ENCODE measurements around the gene TNRC18. TPM values are rescaled to one million over a fixed set of nuclear protein-coding genes. Genes with fewer than 3 reads are reported as not detected.

The TNRC18 gene
- polyA plus RNA-seq, 4 donors: 5.4 to 89.8 (median 29.2) TPM

GRCh38 chr7:5421714-5422395, 1.8 kb downstream of the TNRC18 start:
- FAIRE-seq (no peak), DNase-seq (peak; percentile 78 to 86)
- 0 to 1% (median 0%) methylated on average over 40 to 42 of the region's 42 CpGs for WGBS, 3 donors
- peaks cover 0 to 32% (median 0%) of the 10 kb centered on the region in 3 donors for H3K36me3 ChIP-seq (ENCODE audit: control insufficient read depth in 3 of 3, insufficient read depth in 2 of 3, low read depth in 1 of 3, low read length in 3 of 3)
- peak overlapping the region; percentile 85 to 99 (median 91) for H3K4me3 ChIP-seq (ENCODE audit: low read depth in 1 of 3, low read length in 3 of 3)
- no peaks in the 10 kb centered on the region for H3K27me3 ChIP-seq (ENCODE audit: control insufficient read depth in 3 of 3, insufficient read depth in 3 of 3, low read length in 3 of 3)
- H3K27ac ChIP-seq (ENCODE audit: low read depth in 1 of 3, low read length in 2 of 3): peak overlapping the region; percentile 88 to 100 (median 92)
- peaks cover 0 to 16% (median 3%) of the 10 kb centered on the region in 3 donors for H3K4me1 ChIP-seq (ENCODE audit: control insufficient read depth in 3 of 3, insufficient read depth in 2 of 3, low read depth in 1 of 3, low read length in 2 of 3)
- no peaks in the 10 kb centered on the region for H3K9me3 ChIP-seq (ENCODE audit: control insufficient read depth in 2 of 2, insufficient read depth in 1 of 2, low read depth in 1 of 2, low read length in 1 of 2)

GRCh38 chr7:5420881-5421713, 2.5 kb downstream of the TNRC18 start:
- 0 to 1% (median 1%) methylated on average over 59 to 93 of the region's 93 CpGs for WGBS, 3 donors
- DNase-seq: peak; percentile 28 to 36
- H3K9me3 ChIP-seq (ENCODE audit: control insufficient read depth in 2 of 2, insufficient read depth in 1 of 2, low read depth in 1 of 2, low read length in 1 of 2): no peaks in the 10 kb centered on the region

GRCh38 chr7:5420067-5420880, 3.4 kb downstream of the TNRC18 start:
- H3K27ac ChIP-seq (ENCODE audit: low read depth in 1 of 3, low read length in 2 of 3): peak overlapping the region; percentile 88 to 100 (median 92)
- peaks cover 0 to 16% (median 3%) of the 10 kb centered on the region in 3 donors for H3K4me1 ChIP-seq (ENCODE audit: control insufficient read depth in 3 of 3, insufficient read depth in 2 of 3, low read depth in 1 of 3, low read length in 2 of 3)
- H3K9me3 ChIP-seq (ENCODE audit: control insufficient read depth in 2 of 2, insufficient read depth in 1 of 2, low read depth in 1 of 2, low read length in 1 of 2): no peaks in the 10 kb centered on the region
- no peak for FAIRE-seq
- peak; percentile 20 to 58 for DNase-seq
- 1% methylated on average over 60 to 85 of the region's 85 CpGs for whole genome bisulfite sequencing, 3 donors
- H3K36me3 ChIP-seq (ENCODE audit: control insufficient read depth in 3 of 3, insufficient read depth in 2 of 3, low read depth in 1 of 3, low read length in 3 of 3): peaks cover 0 to 43% (median 0%) of the 10 kb centered on the region in 3 donors
- peak overlapping the region; percentile 85 to 99 (median 91) for H3K4me3 ChIP-seq (ENCODE audit: low read depth in 1 of 3, low read length in 3 of 3)
- H3K27me3 ChIP-seq (ENCODE audit: control insufficient read depth in 3 of 3, insufficient read depth in 3 of 3, low read length in 3 of 3): no peaks in the 10 kb centered on the region

More at GRCh38 chr7:5420881-5421713, 2.5 kb downstream of the TNRC18 start:
- FAIRE-seq: no peak
- Histone ChIP-seq H3K27ac (ENCODE audit: low read depth in 1 of 3, low read length in 2 of 3) (peak overlapping the region; percentile 88 to 100 (median 92)), H3K4me1 (ENCODE audit: control insufficient read depth in 3 of 3, insufficient read depth in 2 of 3, low read depth in 1 of 3, low read length in 2 of 3) (peaks cover 0 to 16% (median 3%) of the 10 kb centered on the region in 3 donors), H3K27me3 (ENCODE audit: control insufficient read depth in 3 of 3, insufficient read depth in 3 of 3, low read length in 3 of 3) (no peaks in the 10 kb centered on the region), H3K4me3 (ENCODE audit: low read depth in 1 of 3, low read length in 3 of 3) (peak overlapping the region; percentile 85 to 99 (median 91)), H3K36me3 (ENCODE audit: control insufficient read depth in 3 of 3, insufficient read depth in 2 of 3, low read depth in 1 of 3, low read length in 3 of 3) (peaks cover 0 to 39% (median 0%) of the 10 kb centered on the region in 3 donors)

DNA sequence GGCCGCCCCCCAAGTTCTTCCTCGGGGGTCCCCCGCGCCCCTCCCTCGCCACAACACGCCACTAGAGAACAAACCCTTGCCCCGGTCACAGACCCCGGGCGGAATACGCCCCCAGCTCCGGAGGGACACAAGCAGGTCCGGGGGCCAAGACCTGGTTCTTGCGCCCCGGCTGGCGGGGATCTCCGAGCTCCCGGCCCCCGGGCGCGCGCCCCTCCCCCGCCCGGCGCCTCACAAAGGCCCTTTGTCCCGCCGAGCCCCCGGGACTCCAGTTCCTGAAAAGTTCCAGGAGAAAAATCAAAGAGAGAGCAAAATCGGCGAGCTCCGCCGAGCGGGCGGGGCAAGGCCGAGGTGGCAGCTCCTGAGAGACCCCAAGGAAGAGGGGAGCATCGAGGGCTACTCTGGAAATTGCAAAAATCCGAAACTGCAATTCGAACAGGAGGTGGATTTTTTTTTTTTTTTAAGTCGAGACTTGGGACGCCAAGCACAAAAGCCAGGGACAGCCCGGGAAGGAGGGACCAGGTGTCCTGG, 4.0 kb downstream of the TNRC18 start:
- DNase-seq (peak in 1 of 2 donors; percentile 25), FAIRE-seq (no peak)
- Histone ChIP-seq H3K36me3 (ENCODE audit: control insufficient read depth in 3 of 3, insufficient read depth in 2 of 3, low read depth in 1 of 3, low read length in 3 of 3) (peaks cover 0 to 47% (median 0%) of the 10 kb centered on the region in 3 donors), H3K27ac (ENCODE audit: low read depth in 1 of 3, low read length in 2 of 3) (peak overlapping the region; percentile 66 to 100 (median 92)), H3K9me3 (ENCODE audit: control insufficient read depth in 2 of 2, insufficient read depth in 1 of 2, low read depth in 1 of 2, low read length in 1 of 2) (no peaks in the 10 kb centered on the region), H3K27me3 (ENCODE audit: control insufficient read depth in 3 of 3, insufficient read depth in 3 of 3, low read length in 3 of 3) (no peaks in the 10 kb centered on the region), H3K4me1 (ENCODE audit: control insufficient read depth in 3 of 3, insufficient read depth in 2 of 3, low read depth in 1 of 3, low read length in 2 of 3) (peaks cover 0 to 16% (median 3%) of the 10 kb centered on the region in 3 donors), H3K4me3 (ENCODE audit: low read depth in 1 of 3, low read length in 3 of 3) (peak overlapping the region; percentile 85 to 99 (median 91))
- WGBS, 3 donors: 1% methylated on average over 35 to 40 of the region's 40 CpGs

DNA sequence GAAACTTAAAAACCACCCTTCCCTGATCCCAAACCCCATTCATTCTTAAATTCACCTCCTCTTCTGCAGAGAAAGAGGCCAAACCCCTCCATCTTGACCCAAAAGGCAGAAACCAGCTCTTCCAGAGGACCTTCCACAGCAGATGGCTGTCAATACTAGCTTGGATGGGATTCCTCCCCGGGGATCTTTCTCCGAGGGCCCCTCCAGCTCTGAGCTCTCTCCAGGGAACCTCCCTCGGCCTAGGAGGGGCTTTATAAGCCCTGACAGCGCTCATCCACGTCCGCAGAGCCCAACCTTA, 5.4 kb downstream of the TNRC18 start:
- WGBS, 3 donors: 4 to 19% (median 7%) methylated on average over 6 of the region's 6 CpGs
- Histone ChIP-seq H3K27me3 (ENCODE audit: control insufficient read depth in 3 of 3, insufficient read depth in 3 of 3, low read length in 3 of 3) (no peaks in the 10 kb centered on the region), H3K27ac (ENCODE audit: low read depth in 1 of 3, low read length in 2 of 3) (peak overlapping the region in 2 of 3 donors; percentile 92 to 100), H3K9me3 (ENCODE audit: control insufficient read depth in 2 of 2, insufficient read depth in 1 of 2, low read depth in 1 of 2, low read length in 1 of 2) (no peaks in the 10 kb centered on the region), H3K4me1 (ENCODE audit: control insufficient read depth in 3 of 3, insufficient read depth in 2 of 3, low read depth in 1 of 3, low read length in 2 of 3) (peaks cover 0 to 16% (median 3%) of the 10 kb centered on the region in 3 donors), H3K36me3 (ENCODE audit: control insufficient read depth in 3 of 3, insufficient read depth in 2 of 3, low read depth in 1 of 3, low read length in 3 of 3) (peaks cover 0 to 47% (median 0%) of the 10 kb centered on the region in 3 donors), H3K4me3 (ENCODE audit: low read depth in 1 of 3, low read length in 3 of 3) (peak overlapping the region in 2 of 3 donors; percentile 91 to 99)
- DNase-seq: no peak
- FAIRE-seq: no peak

- WGBS, 3 donors: 45 to 59% (median 57%) methylated on average over 15 of the region's 15 CpGs
- DNase-seq (peak in 1 of 2 donors; percentile 32), FAIRE-seq (no peak)
- peaks cover 0 to 52% (median 0%) of the 10 kb centered on the region in 3 donors for H3K36me3 ChIP-seq (ENCODE audit: control insufficient read depth in 3 of 3, insufficient read depth in 2 of 3, low read depth in 1 of 3, low read length in 3 of 3)
- H3K4me3 ChIP-seq (ENCODE audit: low read depth in 1 of 3, low read length in 3 of 3): no peak overlapping the region
- peak overlapping the region; percentile 1 to 100 (median 92) for H3K27ac ChIP-seq (ENCODE audit: low read depth in 1 of 3, low read length in 2 of 3)
- peaks cover 0 to 16% (median 3%) of the 10 kb centered on the region in 3 donors for H3K4me1 ChIP-seq (ENCODE audit: control insufficient read depth in 3 of 3, insufficient read depth in 2 of 3, low read depth in 1 of 3, low read length in 2 of 3)
- H3K9me3 ChIP-seq (ENCODE audit: control insufficient read depth in 2 of 2, insufficient read depth in 1 of 2, low read depth in 1 of 2, low read length in 1 of 2): no peaks in the 10 kb centered on the region
- H3K27me3 ChIP-seq (ENCODE audit: control insufficient read depth in 3 of 3, insufficient read depth in 3 of 3, low read length in 3 of 3): no peaks in the 10 kb centered on the region
Observed at GRCh38 chr7:5417106-5418071, 6.2 kb downstream of the TNRC18 start.

- 81 to 84% (median 81%) methylated on average over 4 of the region's 4 CpGs for WGBS, 3 donors
- peaks cover 0 to 57% (median 0%) of the 10 kb centered on the region in 3 donors for H3K36me3 ChIP-seq (ENCODE audit: control insufficient read depth in 3 of 3, insufficient read depth in 2 of 3, low read depth in 1 of 3, low read length in 3 of 3)
- no peak overlapping the region for H3K27ac ChIP-seq (ENCODE audit: low read depth in 1 of 3, low read length in 2 of 3)
- H3K4me3 ChIP-seq (ENCODE audit: low read depth in 1 of 3, low read length in 3 of 3): no peak overlapping the region
- H3K4me1 ChIP-seq (ENCODE audit: control insufficient read depth in 3 of 3, insufficient read depth in 2 of 3, low read depth in 1 of 3, low read length in 2 of 3): peaks cover 0 to 16% (median 3%) of the 10 kb centered on the region in 3 donors
- no peak for FAIRE-seq
- H3K9me3 ChIP-seq (ENCODE audit: control insufficient read depth in 2 of 2, insufficient read depth in 1 of 2, low read depth in 1 of 2, low read length in 1 of 2): no peaks in the 10 kb centered on the region
- no peak for DNase-seq
- no peaks in the 10 kb centered on the region for H3K27me3 ChIP-seq (ENCODE audit: control insufficient read depth in 3 of 3, insufficient read depth in 3 of 3, low read length in 3 of 3)
Observed at GRCh38 chr7:5414916-5415315, 8.7 kb downstream of the TNRC18 start.

All from small intestine (tissue), 7 donors.